IPS-NIHi7 (cell line): Measurements from ENCODE around the gene CEACAM19.
"Not testable (repeated sequence)": the region's sequence is repeated elsewhere in the genome, so short reads cannot be mapped to it uniquely, and the experiment has no call there.

Source experiments
- DNase-seq: peaks from one replicate; pipeline ENCODE4 v3.0.0; 2012; ENCODE audit warnings: mixed read lengths; ENCODE audit errors: extremely low spot score

Gene CEACAM19

GRCh38 chr19:44671400-44671799, at the start of gene CEACAM19:
Gene CEACAM19 (plus strand): TSS chr19:44671482. CDS start chr19:44671932, 450 bp downstream.
- DNase-seq = no peak

DNA sequence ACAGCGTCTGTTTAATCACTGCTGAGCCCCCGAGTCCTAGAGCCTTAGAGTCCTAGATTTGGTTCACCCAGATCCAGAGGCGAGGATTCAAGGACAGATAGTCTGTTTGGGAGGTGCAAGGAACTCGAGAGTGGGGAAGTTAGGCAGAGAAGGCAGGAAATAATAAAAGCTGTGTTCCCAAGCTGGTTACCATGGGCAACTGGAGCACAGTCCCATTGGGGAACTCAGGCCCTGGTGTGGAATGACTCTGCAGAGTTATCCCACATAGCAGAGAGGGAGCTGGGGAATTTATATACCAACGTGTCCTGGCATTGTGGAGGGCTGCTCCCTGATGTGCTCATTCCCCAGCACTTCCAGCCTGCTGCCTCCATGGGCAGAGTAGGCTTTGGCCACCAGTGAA, 48.2 kb upstream of the CEACAM19 start:
- DNase-seq = no peak

GRCh38 chr19:44623626-44624025, 47.7 kb upstream of the CEACAM19 start:
- DNase-seq = no peak

GRCh38 chr19:44624840-44625354, 46.4 kb upstream of the CEACAM19 start:
- no peak for DNase-seq

- not testable (repeated sequence) for DNase-seq
These were observed 45.6 kb upstream of the CEACAM19 start for GRCh38 chr19:44625637-44626036.

DNA sequence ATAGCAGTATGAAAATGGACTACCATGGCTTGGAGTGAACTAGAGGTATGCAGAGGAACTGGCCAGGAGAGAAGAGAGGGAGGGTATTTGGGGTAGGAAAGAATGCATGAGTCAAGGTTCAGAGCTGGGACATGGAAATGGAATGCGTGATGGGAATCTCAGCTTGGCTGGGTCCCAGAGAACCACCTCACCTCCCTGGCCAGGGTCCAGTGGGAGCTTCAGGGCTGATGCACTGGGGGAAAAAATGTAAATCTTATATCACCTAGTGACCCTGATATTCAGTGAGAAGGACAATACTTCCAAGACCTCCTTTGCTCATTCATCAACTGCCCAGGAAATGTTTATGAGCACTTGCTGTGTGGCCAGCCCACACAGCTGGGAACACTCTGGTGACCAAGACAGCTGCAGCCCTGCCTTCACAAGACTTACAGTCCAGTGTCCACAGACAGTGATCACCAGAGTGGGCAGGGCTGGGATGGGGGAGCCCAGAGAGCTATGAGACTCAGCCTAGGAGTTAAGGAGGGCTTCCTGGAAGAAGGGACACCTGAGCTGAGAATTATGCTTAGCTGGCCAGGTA, 45.1 kb upstream of the CEACAM19 start:
- no peak for DNase-seq

GRCh38 chr19:44627631-44628030, 43.7 kb upstream of the CEACAM19 start:
- no peak for DNase-seq

DNA sequence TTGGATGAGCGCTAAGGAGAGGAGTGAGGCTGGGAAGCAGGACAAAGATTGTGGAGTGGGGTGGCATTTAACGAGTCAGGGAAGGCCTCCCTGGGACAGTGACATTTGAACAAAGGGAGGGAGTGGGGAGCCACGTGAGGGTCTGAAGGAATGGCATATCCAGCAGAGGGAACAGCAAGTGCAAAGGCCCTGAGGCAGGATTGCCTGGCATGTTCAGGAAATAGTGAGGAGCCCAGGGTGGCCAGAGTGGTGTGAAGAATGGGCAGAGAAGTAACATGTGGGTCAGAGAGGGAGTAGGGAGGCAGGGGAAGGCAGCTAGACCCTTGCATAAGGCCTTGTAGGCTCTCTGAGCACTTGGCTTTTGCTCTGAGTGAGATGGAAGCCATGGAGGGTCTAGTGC, 42.5 kb upstream of the CEACAM19 start:
- DNase-seq = no peak

DNA sequence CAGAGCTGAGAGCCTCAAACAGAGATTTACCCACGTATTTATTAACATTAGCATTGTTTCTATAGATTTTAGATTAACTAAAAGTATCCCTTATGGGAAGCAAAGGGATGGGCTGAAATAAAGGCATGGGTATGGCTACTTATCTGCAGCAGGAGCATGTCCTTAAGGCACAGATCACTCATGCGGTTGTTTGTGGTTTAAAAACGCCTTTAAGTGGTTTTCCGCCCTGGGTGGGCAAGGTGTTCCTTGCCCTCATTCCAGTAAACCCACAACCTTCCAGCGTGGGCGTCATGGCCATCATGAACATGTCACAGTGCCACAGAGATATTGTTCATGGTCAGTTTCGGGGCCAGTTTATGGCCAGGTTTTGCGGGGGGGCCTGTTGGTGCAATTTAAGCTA, 39.7 kb upstream of the CEACAM19 start:
- not testable (repeated sequence) for DNase-seq

- DNase-seq = not testable (repeated sequence)
These were observed 37.2 kb upstream of the CEACAM19 start for GRCh38 chr19:44634058-44634457.

- DNase-seq = no peak
These were observed 36.5 kb upstream of the CEACAM19 start for GRCh38 chr19:44634785-44635184.

DNA sequence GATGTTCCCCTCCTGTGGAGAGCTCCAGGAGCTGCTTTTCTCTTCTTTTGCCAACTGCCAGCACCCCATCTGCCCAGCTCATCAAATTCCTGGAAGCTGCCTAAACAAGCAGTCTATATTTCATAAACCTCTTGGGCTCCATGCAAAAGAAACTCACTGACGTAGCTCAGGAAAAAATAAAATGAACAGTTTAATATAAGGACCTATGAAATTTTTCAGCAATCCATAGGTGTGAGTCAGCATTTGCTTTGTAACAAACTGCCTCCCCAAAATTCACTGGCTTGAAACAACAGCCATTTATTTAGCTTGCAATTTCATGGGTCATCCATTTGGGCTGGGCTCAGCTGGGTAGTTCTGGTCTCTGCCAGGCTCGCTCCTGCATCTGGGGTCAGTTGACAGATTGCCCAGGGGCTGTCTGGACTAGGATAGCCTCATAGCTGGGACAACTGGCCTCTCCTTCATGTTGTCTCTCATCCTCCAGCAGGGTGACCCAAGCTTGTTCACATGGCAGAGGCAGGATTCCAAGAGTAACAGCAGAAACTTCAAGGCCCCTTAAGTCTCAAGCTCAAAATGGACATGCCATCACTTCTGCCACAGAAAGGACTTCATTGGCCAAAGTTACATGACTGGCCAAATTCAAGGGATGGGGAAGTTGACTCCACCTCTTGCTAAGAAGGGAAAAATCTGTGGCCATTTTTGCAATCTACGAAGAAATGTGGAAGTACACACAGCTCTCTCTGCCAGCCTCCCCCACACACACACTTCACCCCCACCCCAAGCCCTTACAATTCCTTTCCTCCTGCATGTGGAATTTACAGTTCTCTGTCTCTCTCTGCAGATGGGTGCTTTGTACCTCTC, 35.5 kb upstream of the CEACAM19 start:
- DNase-seq = no peak

GRCh38 chr19:44636439-44637389, 34.6 kb upstream of the CEACAM19 start:
- no peak for DNase-seq

DNA sequence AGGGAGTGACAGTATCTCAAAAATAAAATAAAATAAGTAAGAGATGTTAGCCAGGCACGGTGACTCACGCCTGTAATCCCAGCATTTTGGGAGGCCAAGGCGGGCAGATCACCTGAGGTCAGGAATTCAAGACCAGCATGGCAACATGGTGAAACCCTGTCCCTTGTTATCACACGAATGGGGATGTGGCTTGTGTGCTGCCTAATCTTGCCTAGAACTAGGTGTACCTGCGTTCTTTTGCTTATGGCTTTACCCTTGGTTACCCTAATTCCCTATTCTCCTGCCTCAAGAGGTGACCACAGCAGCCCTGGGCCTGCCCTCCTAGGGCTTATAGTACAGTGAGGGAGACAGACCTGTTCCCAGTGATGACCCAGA, 33.9 kb upstream of the CEACAM19 start:
- DNase-seq = no peak

DNA sequence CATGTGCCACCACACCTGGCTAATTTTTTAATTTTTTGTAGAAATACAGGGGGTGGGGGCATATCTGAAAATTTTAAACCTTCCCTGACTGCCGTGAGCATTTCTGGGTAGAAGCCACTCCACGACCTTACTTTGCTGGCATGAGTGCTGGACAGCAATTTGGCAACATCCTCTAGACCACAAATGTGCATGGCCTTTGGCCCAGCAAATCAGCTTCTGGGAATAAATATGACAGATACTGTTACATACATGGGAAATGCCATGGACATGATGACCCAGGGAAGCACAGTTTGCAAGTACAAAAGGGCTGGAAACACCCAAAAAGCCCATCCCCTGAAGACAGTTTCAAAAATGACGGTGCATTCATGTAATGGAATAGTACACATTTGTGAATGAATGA, 30.8 kb upstream of the CEACAM19 start:
- DNase-seq = no peak

DNA sequence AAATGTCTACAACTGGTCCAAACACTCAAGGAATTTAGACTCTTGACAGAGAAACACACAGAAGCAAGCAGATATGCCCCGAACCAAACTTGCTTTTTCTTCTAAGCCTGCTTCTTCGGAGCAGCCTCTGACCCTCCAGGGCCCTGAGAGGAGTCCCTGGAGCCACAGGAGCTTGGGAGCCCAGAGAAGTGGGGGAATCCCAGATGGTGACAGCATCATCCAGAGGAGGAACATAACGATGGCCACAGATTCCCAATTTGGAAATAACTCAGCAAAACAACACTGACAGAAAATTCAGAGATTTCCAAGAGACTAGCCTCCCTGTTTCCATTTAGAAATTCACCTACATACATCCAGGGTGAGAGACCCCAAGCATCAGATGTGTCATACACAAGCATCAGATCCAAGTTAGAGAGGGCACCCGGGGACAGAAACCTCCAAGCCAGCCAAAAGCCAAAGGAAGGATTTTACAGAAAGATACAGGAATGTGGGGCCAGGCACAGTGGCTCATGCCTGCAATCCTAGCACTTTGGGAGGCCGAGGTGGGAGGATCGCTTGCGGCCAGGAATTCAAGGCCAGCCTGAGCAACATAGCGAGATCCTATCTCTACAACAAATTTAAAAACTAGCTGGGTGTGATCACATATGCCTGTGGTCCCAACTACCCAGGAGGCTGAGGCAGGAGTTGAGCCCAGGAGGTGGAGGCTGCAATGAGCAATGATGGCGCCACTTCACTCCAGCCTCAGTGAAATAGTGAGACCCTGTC, 29.6 kb upstream of the CEACAM19 start:
- DNase-seq = no peak

- no peak for DNase-seq
These were observed 28.9 kb upstream of the CEACAM19 start for GRCh38 chr19:44642377-44642776.

- peak; percentile 93 for DNase-seq
These were observed 27.5 kb upstream of the CEACAM19 start, which contains the start of gene PVR for GRCh38 chr19:44643605-44644401. Gene PVR (plus strand): TSS chr19:44643910. CDS start chr19:44644097, 187 bp downstream.

GRCh38 chr19:44644402-44645016, 26.8 kb upstream of the CEACAM19 start:
- DNase-seq = peak; percentile 68
